K562 treated with DMSO at 1 percent for 12 hours (cell line): ENCODE measurements around the gene CATSPER2. TPM values are rescaled to one million over a fixed set of nuclear protein-coding genes. Genes with fewer than 3 reads are reported as not detected.

Experiments
- total RNA-seq: library from RNA; unstranded; fragments of 300-600 nt; gene quantifications from 2 replicates; pipeline ENCODE4 v1.2.3, GENCODE V29; 2022; ENCODE audit not compliant: insufficient read depth

CATSPER2 gene
- 0.58 and 2.7 TPM in 2 replicates for total RNA-seq

DNA sequence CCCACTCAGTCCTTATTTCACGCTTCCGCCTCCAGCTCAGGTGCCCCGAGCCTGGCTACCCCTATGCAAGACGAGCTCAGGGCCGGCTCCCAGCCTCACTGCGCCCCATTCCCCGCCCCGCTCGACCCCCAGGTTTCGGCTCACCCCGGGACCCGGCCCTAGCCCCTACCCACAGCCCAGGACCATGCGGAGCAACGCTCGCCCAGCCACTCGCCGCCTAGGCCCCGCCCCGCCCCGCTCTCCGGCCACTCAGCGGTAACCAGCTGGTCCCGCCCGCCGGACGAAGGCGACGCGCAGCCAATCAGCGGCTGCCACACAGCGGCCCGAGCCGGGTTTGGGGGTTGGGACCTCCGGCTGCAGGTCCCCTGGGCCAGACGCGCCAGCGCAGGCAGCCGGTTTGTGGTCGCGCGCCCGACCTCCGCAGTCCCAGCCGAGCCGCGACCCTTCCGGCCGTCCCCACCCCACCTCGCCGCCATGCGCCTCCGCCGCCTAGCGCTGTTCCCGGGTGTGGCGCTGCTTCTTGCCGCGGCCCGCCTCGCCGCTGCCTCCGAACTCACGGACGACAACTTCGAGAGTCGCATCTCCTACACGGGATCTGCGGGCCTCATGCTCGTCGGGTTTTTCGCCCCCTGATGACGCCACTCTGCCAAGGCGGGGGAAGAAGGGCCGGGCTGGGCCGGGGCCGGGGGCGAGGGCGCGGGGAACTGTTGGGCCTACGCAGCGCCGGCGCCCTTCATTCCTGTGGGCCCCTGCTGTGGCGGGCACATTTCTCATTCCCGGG is at the start of gene CATSPER2:
Gene CATSPER2 (minus strand): TSS at position 196 of the 781 bp plus-strand sequence. CDS start 783 bp downstream, outside the sequence.

DNA sequence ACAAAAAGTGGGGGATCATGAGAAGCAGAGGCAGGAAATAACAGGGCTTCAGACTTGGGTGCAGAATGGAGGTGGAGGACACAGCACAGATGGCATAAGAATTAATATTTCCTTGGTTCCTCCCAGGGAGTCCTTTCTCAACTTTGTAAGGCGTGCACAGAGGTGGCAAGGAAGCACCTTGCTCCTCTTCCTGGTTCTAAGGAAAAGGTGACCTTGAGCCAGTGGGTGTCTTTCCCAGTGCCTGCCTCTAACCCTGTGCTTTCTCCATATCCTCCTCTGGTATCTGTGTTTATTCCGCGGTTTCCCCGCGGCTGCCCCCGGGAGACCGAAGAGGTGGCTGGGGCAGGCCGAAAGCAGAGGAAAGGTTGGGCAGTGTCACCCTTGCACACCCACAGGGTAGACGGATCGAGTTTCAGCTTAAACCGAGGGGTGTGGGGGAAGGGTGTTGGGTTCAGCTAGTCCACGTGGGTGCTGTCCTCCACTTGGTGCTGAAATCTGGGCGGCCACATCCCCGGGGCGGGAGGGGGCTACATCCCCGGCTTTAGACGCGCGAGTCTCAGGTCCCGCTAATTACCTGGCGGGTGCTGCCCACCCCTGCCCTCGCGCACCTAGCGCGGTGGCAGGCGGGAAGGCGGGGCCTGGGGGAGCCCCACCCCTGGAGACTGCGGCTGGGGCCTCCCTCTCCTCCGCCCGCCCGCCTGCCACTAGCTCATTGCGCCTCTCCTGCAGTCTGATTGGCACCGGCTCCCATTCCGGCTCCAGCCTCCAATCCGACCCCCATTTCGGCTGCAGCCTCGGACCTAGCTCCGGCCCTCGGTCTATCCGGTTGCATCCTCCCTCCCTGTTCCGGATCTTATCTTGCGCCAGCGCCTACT is 44.7 kb upstream of the CATSPER2 start, which contains the start of gene CKMT1A:
Gene CKMT1A (plus strand): TSS at position 712 of the 875 bp plus-strand sequence. CDS start 192 bp downstream, outside the sequence.

DNA sequence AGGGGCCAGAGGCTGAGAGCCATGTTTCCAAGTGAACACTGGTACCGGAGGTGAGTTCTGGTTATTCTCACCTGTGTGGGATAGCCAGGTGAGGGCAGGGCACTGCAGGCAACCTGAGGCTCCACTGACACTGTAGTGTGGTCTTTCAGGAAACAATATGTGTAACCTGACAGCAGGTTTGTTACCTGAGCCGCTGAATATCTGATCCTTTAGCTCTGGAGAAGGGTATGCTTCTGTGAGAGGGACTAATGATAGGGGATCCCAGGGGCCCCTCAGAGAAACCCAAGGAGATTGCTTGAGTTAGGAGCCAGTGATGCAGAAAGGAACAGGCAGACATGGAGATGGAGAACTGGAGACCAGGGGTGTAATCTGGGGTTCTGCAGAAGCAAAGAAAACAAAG is 29.9 kb downstream of the CATSPER2 start, which contains the start of gene STRC:
Gene STRC (minus strand): TSS at position 101 of the 400 bp plus-strand sequence. CDS start 78 bp downstream, at position 23.

GRCh38 chr15:43593328-43594190 is 55.1 kb downstream of the CATSPER2 start, which contains the start of gene CKMT1B:
TSS of gene CKMT1B (plus strand) at chr15:43594027. CDS start at chr15:43594219, 192 bp downstream.

GRCh38 chr15:43589778-43590466 is 58.7 kb downstream of the CATSPER2 start, which contains the start of gene PPIP5K1:
TSS of gene PPIP5K1 (minus strand) at chr15:43590208. CDS start at chr15:43584504, 5,704 bp downstream.

Other genes with a start within 250 kb of the CATSPER2 start
- 13.5 and 29.2 TPM in 2 replicates for gene TP53BP1, start 155.7 kb downstream of the CATSPER2 start, total RNA-seq
- gene MAP1A, start 131.2 kb downstream of the CATSPER2 start, total RNA-seq: 4.0 and 17.7 TPM in 2 replicates
- 6.9 and 29.3 TPM in 2 replicates for gene PPIP5K1, start 58.6 kb downstream of the CATSPER2 start, total RNA-seq
- 2.2 TPM in 1 of 2 replicates, not detected in the other for gene CKMT1B, start 54.8 kb downstream of the CATSPER2 start, total RNA-seq
- gene STRC, start 30.0 kb downstream of the CATSPER2 start, total RNA-seq: not detected in 2 replicates
- 0.93 and 1.1 TPM in 2 replicates for gene CKMT1A, start 45.0 kb upstream of the CATSPER2 start, total RNA-seq
- 132 and 207 TPM in 2 replicates for gene PDIA3, start 97.6 kb upstream of the CATSPER2 start, total RNA-seq
- gene ELL3, start 128.1 kb upstream of the CATSPER2 start, total RNA-seq: 2.3 and 3.1 TPM in 2 replicates
- 405 and 648 TPM in 2 replicates for gene SERF2, start 143.5 kb upstream of the CATSPER2 start, total RNA-seq
- 1.3 TPM in 1 of 2 replicates, not detected in the other for gene SERINC4, start 151.4 kb upstream of the CATSPER2 start, total RNA-seq
- gene HYPK, start 151.8 kb upstream of the CATSPER2 start, total RNA-seq: 1.3 and 5.1 TPM in 2 replicates
- gene MFAP1, start 175.8 kb upstream of the CATSPER2 start, total RNA-seq: 35.4 and 54.5 TPM in 2 replicates
- 12.0 and 26.7 TPM in 2 replicates for gene WDR76, start 178.2 kb upstream of the CATSPER2 start, total RNA-seq